GM12872 (cell line): ENCODE data around the gene OR4D1.
A peak's percentile ranks its signal among the peaks of the same experiment; 100 is the strongest.

Experiments
- CTCF ChIP-seq: IDR thresholded peaks from 3 replicates; pipeline ENCODE4 v1.5.1; 2011; ENCODE audit warnings: low read depth, mild to moderate bottlenecking, low read length, moderate library complexity; ENCODE audit not compliant: insufficient read depth

Gene OR4D1

GRCh38 chr17:58147930-58148434, at the start of gene OR4D1:
Gene OR4D1 (plus strand): TSS chr17:58148384. CDS start chr17:58155154, 6,770 bp downstream.
- no peak for TF ChIP-seq CTCF

- TF ChIP-seq CTCF: no peak
These were observed 47.7 kb upstream of the OR4D1 start for GRCh38 chr17:58100506-58100905.

GRCh38 chr17:58105093-58105492, 43.1 kb upstream of the OR4D1 start:
- no peak for TF ChIP-seq CTCF

- no peak for TF ChIP-seq CTCF
These were observed 40.9 kb upstream of the OR4D1 start for GRCh38 chr17:58107306-58107705.

GRCh38 chr17:58109197-58109596, 39.0 kb upstream of the OR4D1 start:
- TF ChIP-seq CTCF: no peak

GRCh38 chr17:58110012-58110411, 38.2 kb upstream of the OR4D1 start:
- no peak for TF ChIP-seq CTCF

GRCh38 chr17:58111676-58112075, 36.5 kb upstream of the OR4D1 start:
- no peak for TF ChIP-seq CTCF

GRCh38 chr17:58112970-58113631, 35.1 kb upstream of the OR4D1 start:
- peak; percentile 96 for TF ChIP-seq CTCF
